A549 (cell line): ENCODE results near the gene RAB27A. TPM values are rescaled to one million over a fixed set of nuclear protein-coding genes. Genes with fewer than 3 reads are reported as not detected.
A peak's percentile ranks its signal among the peaks of the same experiment; 100 is the strongest.

Source experiments
- ATAC-seq, 2 experiments: fragments of 200-7000 bp in 1 of 2; fragments of >200 bp in 1 of 2; cut with Nextera tagmentation in 1 of 2; cut with Tn5 transposase in 1 of 2; 3 replicates each; pipeline versions ENCODE4 v1.8.0 to v1.9.1; 2018 to 2020; ENCODE audit warnings: mild to moderate bottlenecking in 1 of 2, moderate library complexity in 1 of 2
- CTCF ChIA-PET: fragments of 300-600 bp; sonication (Branson Sonifier 250); formaldehyde crosslinking; extraction: SDS; loops from one replicate; lab custom pipeline; 2021; ENCODE audit warnings: antibody characterized with exemption, inconsistent platforms; lab: Yijun Ruan, JAX
- POLR2A ChIA-PET: fragments of 350-600 bp; formaldehyde crosslinking; extraction: SDS; loops from one replicate; lab custom pipeline; 2021; ENCODE audit warnings: antibody characterized with exemption, inconsistent platforms; lab: Yijun Ruan, JAX
- DNase-seq, 2 experiments: peaks; one replicate each; pipeline versions ENCODE4 v3.0.0 to v3.0.0-alpha.2; 2011 to 2016; ENCODE audit warnings: low read depth in 1 of 2, low spot score in 1 of 2
- FAIRE-seq: peaks from 2 replicates; lab custom pipeline; 2011; peaks lifted over from hg19 to GRCh38; lab: Jason Lieb, UNC
- H3K27ac ChIP-seq, 2 experiments: fragments of >200 bp; sonication (Bioruptor Twin); formaldehyde crosslinking; 3 replicates each; pipeline ENCODE4 v1.5.1; 2016 to 2017
- H3K4me1 ChIP-seq: fragments of >200 bp; sonication (Bioruptor Twin); formaldehyde crosslinking; 3 replicates; pipeline ENCODE4 v1.6.1; 2016
- H3K4me2 ChIP-seq: fragments of >200 bp; sonication (Bioruptor Twin); formaldehyde crosslinking; 3 replicates; pipeline ENCODE4 v1.6.1; 2016
- H3K4me3 ChIP-seq: fragments of >200 bp; sonication (Bioruptor Twin); formaldehyde crosslinking; 3 replicates; pipeline ENCODE4 v1.5.1; 2016
- H3K9me3 ChIP-seq: fragments of >200 bp; sonication (Bioruptor Twin); formaldehyde crosslinking; 3 replicates; pipeline ENCODE4 v1.6.1; 2016
- CHD2 ChIP-seq: fragments of 150-350 bp; IDR thresholded peaks from 2 replicates; pipeline ENCODE4 v1.6.1; 2014; ENCODE audit warnings: low read length; ENCODE audit not compliant: partially characterized antibody
- CTCF ChIP-seq: fragments of >200 bp; sonication (Bioruptor Twin); formaldehyde crosslinking; IDR thresholded peaks from 3 replicates; pipeline ENCODE4 v1.5.1; 2016
- EHMT2 ChIP-seq: fragments of 200-600 bp; sonication (generic); IDR thresholded peaks from 2 replicates; pipeline ENCODE4 v1.6.1; 2016; ENCODE audit warnings: antibody characterized with exemption, low read depth, mild to moderate bottlenecking, moderate library complexity
- ELK1 ChIP-seq: fragments of 150-350 bp; IDR thresholded peaks from 2 replicates; pipeline ENCODE4 v1.6.1; 2014; ENCODE audit warnings: low read depth, mild to moderate bottlenecking, low read length
- EP300 ChIP-seq, 2 experiments: fragments of >200 bp; sonication (Bioruptor Twin); formaldehyde crosslinking; IDR thresholded peaks; 2 replicates in 1 of 2; 3 replicates in 1 of 2; pipeline ENCODE4 v1.6.1; 2016 to 2017
- FOSB ChIP-seq: fragments of 250-450 bp; sonication (Bioruptor Pico); IDR thresholded peaks from 2 replicates; pipeline ENCODE4 v1.5.0; 2020; ENCODE audit warnings: mild to moderate bottlenecking, moderate library complexity
- FOSL2 ChIP-seq, 2 experiments: fragments of 450-650 bp in 1 of 2; fragments of >200 bp in 1 of 2; sonication (Bioruptor Twin) in 1 of 2; formaldehyde crosslinking; IDR thresholded peaks; 2 replicates each; pipeline versions ENCODE4 v1.5.0 to v1.6.1; 2016 to 2020; ENCODE audit warnings: mild to moderate bottlenecking in 1 of 2, moderate library complexity in 1 of 2
- HDAC2 ChIP-seq: fragments of 200-600 bp; sonication (generic); IDR thresholded peaks from 2 replicates; pipeline ENCODE4 v1.6.1; 2016
- HES2 ChIP-seq: fragments of >200 bp; sonication (Bioruptor Twin); formaldehyde crosslinking; IDR thresholded peaks from 2 replicates; pipeline ENCODE4 v1.6.1; 2016
- HEYL ChIP-seq: fragments of 250-450 bp; sonication (Bioruptor Pico); IDR thresholded peaks from 2 replicates; pipeline ENCODE4 v1.8.0; 2021; ENCODE audit warnings: mild to moderate bottlenecking, moderate library complexity
- HOXB13 ChIP-seq: fragments of 250-450 bp; sonication (Bioruptor Pico); IDR thresholded peaks from 2 replicates; pipeline ENCODE4 v1.5.0; 2020; ENCODE audit warnings: low read depth, mild to moderate bottlenecking, moderate library complexity
- JUN ChIP-seq, 2 experiments: fragments of >200 bp; sonication (Bioruptor Twin); formaldehyde crosslinking; IDR thresholded peaks; 2 replicates in 1 of 2; 3 replicates in 1 of 2; pipeline ENCODE4 v1.6.1; 2016 to 2017
- JUNB ChIP-seq: fragments of >200 bp; sonication (Bioruptor Twin); formaldehyde crosslinking; IDR thresholded peaks from 2 replicates; pipeline ENCODE4 v1.6.1; 2016
- KDM1A ChIP-seq: fragments of 200-600 bp; sonication (generic); IDR thresholded peaks from 2 replicates; pipeline ENCODE4 v1.6.1; 2016; ENCODE audit warnings: low read depth, mild to moderate bottlenecking
- KDM5A ChIP-seq: fragments of 200-600 bp; sonication (generic); IDR thresholded peaks from 2 replicates; pipeline ENCODE4 v1.6.1; 2016; ENCODE audit warnings: antibody characterized with exemption, mild to moderate bottlenecking
- MAFK ChIP-seq: fragments of 450-650 bp; IDR thresholded peaks from 2 replicates; pipeline ENCODE4 v1.6.1; 2014; ENCODE audit not compliant: partially characterized antibody
- MAX ChIP-seq: IDR thresholded peaks from 2 replicates; pipeline ENCODE4 v1.6.1; 2012
- MYC ChIP-seq: IDR thresholded peaks from 2 replicates; pipeline ENCODE4 v1.6.1; 2012; ENCODE audit warnings: mild to moderate bottlenecking, inconsistent platforms, low read length, improper control_type of control experiment, borderline replicate concordance
- PBX3 ChIP-seq: IDR thresholded peaks from 2 replicates; pipeline ENCODE4 v1.6.1; 2012
- RAD21 ChIP-seq, 2 experiments: fragments of >200 bp in 1 of 2; sonication (Bioruptor Twin) in 1 of 2; formaldehyde crosslinking in 1 of 2; IDR thresholded peaks in 1 of 2; conservative IDR thresholded peaks in 1 of 2; 2 replicates in 1 of 2; 3 replicates in 1 of 2; pipeline ENCODE4 v1.6.1; 2012 to 2018; ENCODE audit warnings: inconsistent platforms in 1 of 2
- RARB ChIP-seq: fragments of 250-450 bp; sonication (Bioruptor Pico); IDR thresholded peaks from 2 replicates; pipeline ENCODE4 v1.8.0; 2021; ENCODE audit warnings: mild to moderate bottlenecking, moderate library complexity
- RCOR1 ChIP-seq: fragments of 150-350 bp; IDR thresholded peaks from 2 replicates; pipeline ENCODE4 v1.6.1; 2014; ENCODE audit warnings: antibody characterized with exemption, low read length, low read depth
- RNF2 ChIP-seq: fragments of 200-600 bp; sonication (generic); IDR thresholded peaks from 2 replicates; pipeline ENCODE4 v1.6.1; 2016; ENCODE audit warnings: low read depth, mild to moderate bottlenecking, antibody characterized with exemption, moderate library complexity, borderline replicate concordance
- SMC3 ChIP-seq: fragments of >200 bp; sonication (Bioruptor Twin); formaldehyde crosslinking; IDR thresholded peaks from 3 replicates; pipeline ENCODE4 v1.6.1; 2018; ENCODE audit warnings: inconsistent platforms
- TP53 ChIP-seq: fragments of 250-450 bp; sonication (Bioruptor Pico); IDR thresholded peaks from 2 replicates; pipeline ENCODE4 v1.5.0; 2021; ENCODE audit warnings: mild to moderate bottlenecking, moderate library complexity
- ZNF302 ChIP-seq: fragments of 250-450 bp; sonication (Bioruptor Pico); IDR thresholded peaks from 2 replicates; pipeline ENCODE4 v1.9.0; 2021; ENCODE audit warnings: inconsistent platforms, mild to moderate bottlenecking, moderate library complexity
- ZSCAN20 ChIP-seq: fragments of 250-450 bp; sonication (Bioruptor Pico); IDR thresholded peaks from 2 replicates; pipeline ENCODE4 v1.8.0; 2022; ENCODE audit warnings: mild to moderate bottlenecking, moderate library complexity
- WGBS: methylation state at CpG from one replicate; pipeline ENCODE4 v1.1.6; 2017; ENCODE audit errors: missing lambda C conversion rate; 5-methylcytosine and 5-hydroxymethylcytosine counted together
- polyA plus RNA-seq, 4 experiments: library from polyadenylated mRNA; depleted of rRNA in 3 of 4; stranded (reverse); fragments of >200 nt; fragmentation: RNase III in 1 of 4; extraction: RNeasy Plus Mini Kit Qiagen cat#74134 plus additional on column Dnase treatment in 1 of 4; gene quantifications; 2 replicates in 3 of 4; 3 replicates in 1 of 4; pipeline ENCODE4 v1.2.3, GENCODE V29; 2011 to 2017

The RAB27A gene
- polyA plus RNA-seq, 2 of the 4 experiments (the other 2 are of a cell fraction): 8.1 to 17.0 TPM

GRCh38 chr15:55297315-55297714 lies 7.7 kb upstream of the RAB27A start:
- H3K9me3 ChIP-seq: no peaks in the 10 kb centered on the region
- ChIA-PET CTCF (interaction anchor here (0.8 to 2.6 kb wide), 3 partner anchors 9 to 81 kb away, joined by 3 to 8 read pairs (median 6); no protein-coding TSS in a partner anchor), POLR2A (no interaction called here)
- FAIRE-seq: no peak
- no peaks in the 10 kb centered on the region for H3K4me1 ChIP-seq
- ATAC-seq: peak; percentile 36 to 39; a peak in 2 of 6 replicates
- no peak overlapping the region for H3K27ac ChIP-seq
- TF ChIP-seq HDAC2: no peak
- no peak for TF ChIP-seq RNF2
- TF ChIP-seq RCOR1: no peak
- H3K4me2 ChIP-seq: no peak overlapping the region
- no peak overlapping the region for H3K4me3 ChIP-seq
- DNase-seq: no peak

GRCh38 chr15:55290528-55291057 lies 980 bp upstream of the RAB27A start:
- ATAC-seq: peak; percentile 87 to 94
- peak overlapping the region; percentile 83 for H3K4me3 ChIP-seq
- no peak for TF ChIP-seq CHD2
- TF ChIP-seq FOSL2 (IDR thresholded peaks at IDR 0.05): no peak
- TF ChIP-seq FOSL2 (CRISPR knock-in tag; IDR thresholded peaks at IDR 0.05): no peak
- TF ChIP-seq MYC: no peak
- no peak for TF ChIP-seq FOSB
- TF ChIP-seq EP300 (IDR thresholded peaks at IDR 0.05): no peak
- TF ChIP-seq CTCF: peak; percentile 98
- TF ChIP-seq JUNB: no peak
- TF ChIP-seq KDM1A: no peak
- no peak for TF ChIP-seq RARB (CRISPR knock-in tag)
- TF ChIP-seq RAD21 (conservative IDR thresholded peaks at IDR 0.05 in 1 of 2, IDR thresholded peaks at IDR 0.05 in 1 of 2): peak; percentile 92 to 99
- 0 out of 2 replicates have a peak, but pooled peaks have one; percentile 30 for TF ChIP-seq KDM5A
- peak; percentile 97 for TF ChIP-seq SMC3
- TF ChIP-seq PBX3: no peak
- peak; percentile 70 for TF ChIP-seq MAX
- no peak for TF ChIP-seq HES2
- no peak for TF ChIP-seq ZSCAN20 (CRISPR knock-in tag)
- TF ChIP-seq, all 56 proteins: peak for 5
- CTCF ChIA-PET: interaction anchor here (0.5 to 5.4 kb wide), 33 partner anchors 9 to 299 kb away, joined by 3 to 135 read pairs (median 4); partner anchors contain the start of genes PIGB, PIGBOS1 and RSL24D1
- Histone ChIP-seq H3K27ac (peak overlapping the region; percentile 83 to 88), H3K4me1 (peaks cover 4% of the 10 kb centered on the region; the same call in 1 of the 3 replicates), H3K9me3 (no peaks in the 10 kb centered on the region), H3K4me2 (peak overlapping the region; percentile 78)
- WGBS: 24% methylated on average over 17 of the region's 17 CpGs
- POLR2A ChIA-PET: no interaction called here
- FAIRE-seq (no peak), DNase-seq (peak; percentile 81 to 86)

GRCh38 chr15:55289011-55289745 lies 435 bp downstream of the RAB27A start:
- ATAC-seq (peak; percentile 58 to 60), FAIRE-seq (no peak), DNase-seq (peak; percentile 19 to 35)
- POLR2A ChIA-PET: no interaction called here
- peak overlapping the region; percentile 83 to 88 for H3K27ac ChIP-seq
- WGBS: 14% methylated on average over 27 of the region's 37 CpGs
- CTCF ChIA-PET: interaction anchor here (1.0 to 2.0 kb wide), 2 partner anchors 9 to 70 kb away, joined by 3 to 11 read pairs; no protein-coding TSS in a partner anchor
- no peak for TF ChIP-seq TP53 (CRISPR knock-in tag)
- TF ChIP-seq ZNF302 (CRISPR knock-in tag): no peak
- no peak for TF ChIP-seq HEYL (CRISPR knock-in tag)
- TF ChIP-seq KDM1A: no peak
- TF ChIP-seq HES2: no peak
- no peak for TF ChIP-seq EP300 (IDR thresholded peaks at IDR 0.05)
- TF ChIP-seq JUN (IDR thresholded peaks at IDR 0.05): no peak
- no peak for TF ChIP-seq EHMT2
- no peak for TF ChIP-seq ELK1
- no peak for TF ChIP-seq HOXB13 (CRISPR knock-in tag)
- TF ChIP-seq RNF2: no peak
- TF ChIP-seq ZSCAN20 (CRISPR knock-in tag): no peak
- TF ChIP-seq MAFK: no peak
- H3K4me3 ChIP-seq: peak overlapping the region; percentile 83
- peaks cover 4% of the 10 kb centered on the region; the same call in 1 of the 3 replicates for H3K4me1 ChIP-seq
- H3K9me3 ChIP-seq: no peaks in the 10 kb centered on the region
- peak overlapping the region; percentile 78 for H3K4me2 ChIP-seq
